ENCODE data around the gene SAMM50. TPM values are rescaled to one million over a fixed set of nuclear protein-coding genes. Genes with fewer than 3 reads are reported as not detected.

SAMM50 gene
- total RNA-seq, 1 donor from 2014 or later = 57.6 TPM

- no peak for DNase-seq (ENCODE audit: low read depth)
These were observed 21.9 kb downstream of the SAMM50 start for GRCh38 chr22:43976861-43977795.

DNA sequence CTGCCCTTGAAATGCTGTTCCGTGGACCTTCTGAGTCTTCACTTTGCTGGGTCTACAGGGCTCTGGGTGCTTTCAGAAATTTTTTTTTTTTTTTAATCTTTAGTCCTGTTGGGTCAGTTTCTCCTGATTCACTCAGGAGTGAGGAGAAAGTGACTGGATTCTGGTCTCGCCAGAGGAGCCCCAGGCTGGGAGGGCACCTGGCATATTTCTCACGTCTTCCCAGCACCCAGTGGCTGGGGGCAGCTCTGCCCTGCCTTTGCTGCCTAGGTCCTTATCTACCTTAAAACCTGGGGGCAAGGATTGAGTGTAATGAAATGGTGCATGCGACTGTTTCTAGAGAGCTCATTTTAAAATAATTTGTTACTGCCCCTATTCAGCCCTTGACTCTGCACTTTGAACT is 23.3 kb downstream of the SAMM50 start:
- DNase-seq (ENCODE audit: low read depth) = no peak

- no peak for DNase-seq (ENCODE audit: low read depth)
These were observed 25.3 kb downstream of the SAMM50 start for GRCh38 chr22:43980579-43980978.

GRCh38 chr22:43980996-43981395 is 25.8 kb downstream of the SAMM50 start:
- DNase-seq (ENCODE audit: low read depth) = no peak

- DNase-seq (ENCODE audit: low read depth) = no peak
These were observed 28.6 kb downstream of the SAMM50 start for GRCh38 chr22:43983808-43984207.

DNA sequence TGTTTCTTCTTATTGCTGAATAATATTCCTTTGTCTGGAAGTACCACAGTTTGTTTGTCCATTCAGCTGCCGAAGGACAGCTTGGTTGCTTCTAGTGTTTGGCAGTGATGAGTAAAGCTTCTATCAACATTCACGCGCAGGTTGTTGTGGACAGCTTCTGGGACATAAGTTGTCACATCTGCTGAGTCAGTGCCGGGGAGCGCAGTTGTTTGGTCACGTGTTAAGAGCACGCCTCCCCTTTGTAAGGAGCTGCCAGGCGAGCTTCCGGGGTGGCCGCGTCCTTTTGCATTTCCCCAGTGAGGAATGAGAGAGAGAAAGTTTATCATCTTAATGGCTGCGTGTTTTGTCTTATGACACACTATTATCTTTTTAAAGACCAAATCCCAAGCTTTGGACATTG is 30.3 kb downstream of the SAMM50 start:
- no peak for DNase-seq (ENCODE audit: low read depth)

GRCh38 chr22:43988116-43988820 is 33.0 kb downstream of the SAMM50 start:
- DNase-seq (ENCODE audit: low read depth) = no peak

GRCh38 chr22:43988960-43989359 is 33.7 kb downstream of the SAMM50 start:
- no peak for DNase-seq (ENCODE audit: low read depth)

DNA sequence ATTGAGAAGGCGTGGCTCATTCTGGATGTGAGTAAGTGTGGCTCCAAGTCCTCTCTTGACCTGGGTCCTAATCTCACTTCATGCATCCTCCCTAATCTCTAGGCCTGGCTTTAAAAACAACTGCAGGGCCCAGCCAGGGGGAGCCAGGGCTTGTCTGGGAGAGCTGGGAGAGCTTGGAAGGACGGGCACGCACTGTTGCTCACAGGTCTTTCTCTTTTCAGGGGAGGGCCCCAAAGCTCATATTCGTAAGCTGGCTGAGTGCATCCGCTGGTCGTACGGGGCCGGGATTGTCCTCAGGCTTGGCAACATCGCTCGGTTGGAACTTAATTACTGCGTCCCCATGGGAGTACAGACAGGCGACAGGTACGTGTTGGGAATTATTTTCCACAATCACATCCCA is 34.8 kb downstream of the SAMM50 start:
- no peak for DNase-seq (ENCODE audit: low read depth)

- no peak for DNase-seq (ENCODE audit: low read depth)
These were observed 36.2 kb downstream of the SAMM50 start for GRCh38 chr22:43991316-43992020.

DNA sequence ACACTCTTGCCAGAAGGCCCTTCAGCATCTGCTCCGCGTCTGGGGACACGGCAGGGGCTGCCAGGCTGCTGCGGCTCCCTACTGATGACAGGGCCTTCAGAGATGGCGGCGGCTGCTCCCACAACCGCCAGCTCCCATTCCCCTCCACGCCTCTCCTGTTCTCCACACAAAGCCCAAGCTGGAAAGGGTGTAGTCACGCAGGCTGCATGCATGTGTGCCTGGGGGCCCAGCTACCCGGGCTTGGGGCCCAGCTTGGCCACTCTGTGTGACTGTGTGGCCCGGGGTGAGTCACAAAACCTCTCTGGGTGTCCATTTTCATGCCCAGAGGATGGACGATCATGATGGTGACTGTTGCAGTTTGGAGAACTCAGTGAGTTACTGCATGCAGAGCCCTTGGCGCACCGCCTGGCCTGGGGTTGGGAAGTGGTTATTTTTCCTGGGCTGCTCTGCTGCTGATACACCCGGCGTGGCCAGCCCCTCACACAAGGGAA is 37.1 kb downstream of the SAMM50 start:
- DNase-seq (ENCODE audit: low read depth) = no peak

DNA sequence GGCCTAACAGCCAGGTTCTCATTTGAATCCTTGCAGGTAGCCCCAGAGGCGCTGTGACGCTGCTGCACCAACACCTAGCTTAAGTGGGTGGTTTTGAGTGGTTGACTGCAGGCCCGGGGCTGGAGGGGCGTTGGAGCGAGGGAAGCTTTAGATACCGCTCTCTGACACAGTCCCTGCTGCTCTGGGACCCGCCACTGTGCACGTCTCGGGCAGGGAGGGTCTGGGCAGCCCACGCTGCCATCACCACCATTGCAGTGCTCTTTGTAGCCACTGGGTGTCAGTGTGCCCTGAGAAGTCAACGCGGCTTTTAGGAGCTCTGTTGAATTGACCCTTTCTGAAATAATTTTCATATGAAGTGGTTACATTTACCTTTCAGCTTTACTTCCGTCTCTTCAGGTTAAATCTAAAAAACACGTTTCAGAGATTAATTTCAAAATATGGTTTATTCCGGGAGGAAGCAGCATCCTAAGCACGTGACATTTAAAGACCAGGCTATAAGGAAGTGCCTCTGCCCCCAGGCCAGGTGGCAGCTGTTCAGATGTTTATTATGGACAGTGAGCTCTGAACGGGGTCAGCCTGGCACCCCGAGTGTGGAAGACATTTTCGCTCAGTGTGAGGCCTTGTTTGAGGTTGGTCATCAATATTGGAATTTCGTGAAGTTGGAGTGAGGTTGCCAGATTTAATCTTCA is 38.0 kb downstream of the SAMM50 start:
- peak; percentile 28 for DNase-seq (ENCODE audit: low read depth)

DNA sequence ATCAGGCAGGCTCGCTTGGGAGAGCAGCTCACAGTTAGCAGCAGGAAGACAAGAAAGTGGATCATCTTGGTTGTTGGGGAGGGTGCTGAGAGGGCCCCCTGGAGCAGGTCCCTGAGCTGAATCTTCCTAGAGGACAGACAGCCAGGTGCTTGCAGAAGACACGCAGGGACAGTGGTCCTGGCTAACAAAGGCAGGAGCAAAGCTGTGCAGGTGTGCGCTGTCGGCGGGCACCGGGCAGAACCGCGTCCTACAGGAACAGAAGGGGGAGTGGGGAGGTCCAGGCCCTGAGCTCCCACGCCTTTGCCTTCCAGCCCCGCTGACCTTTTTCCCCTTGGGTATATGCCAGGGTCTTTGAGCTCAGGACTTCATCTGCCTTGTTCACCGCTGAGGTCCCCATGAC is 38.8 kb downstream of the SAMM50 start:
- DNase-seq (ENCODE audit: low read depth) = no peak

DNA sequence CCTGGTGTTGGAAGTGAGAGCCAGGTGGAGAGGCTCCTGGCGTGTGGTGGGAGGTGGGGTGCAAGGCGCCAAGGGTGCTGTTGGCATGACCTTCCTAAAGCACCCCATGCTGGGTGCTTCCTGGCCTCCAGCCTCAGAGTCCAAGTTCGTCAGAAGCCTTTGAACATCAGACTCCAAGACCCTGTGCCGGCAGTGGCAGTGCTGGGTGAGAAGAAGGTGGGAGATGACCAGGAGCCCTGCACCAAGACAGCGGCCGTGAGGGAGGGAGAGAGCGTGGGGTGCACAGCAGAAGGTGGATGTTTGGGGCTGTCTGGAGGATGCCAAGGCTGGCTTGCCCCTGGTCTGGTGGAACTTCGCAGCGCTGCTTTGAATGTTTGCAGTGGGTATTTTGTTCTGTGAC is 39.2 kb downstream of the SAMM50 start:
- DNase-seq (ENCODE audit: low read depth) = no peak

- DNase-seq (ENCODE audit: low read depth) = no peak
These were observed 39.9 kb downstream of the SAMM50 start for GRCh38 chr22:43995057-43995685.

DNA sequence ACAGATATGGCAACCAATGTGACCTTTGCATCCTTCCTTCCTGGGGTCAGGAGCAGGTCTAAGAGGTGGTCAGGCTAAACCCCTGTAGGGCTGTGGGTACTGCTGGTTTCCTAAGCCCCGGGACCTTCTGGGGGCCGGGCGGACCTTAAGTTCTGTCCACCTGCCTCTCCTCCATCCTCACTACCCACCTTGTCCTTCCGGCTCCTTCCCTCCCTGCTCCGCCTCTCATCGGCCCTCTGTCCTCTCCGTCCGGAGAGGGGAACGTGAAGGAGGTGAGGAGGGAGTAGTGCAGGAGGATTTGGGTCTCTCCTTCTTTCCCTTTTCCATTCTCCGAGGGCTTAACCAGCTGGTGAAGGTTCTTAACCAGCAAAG is 40.5 kb downstream of the SAMM50 start:
- DNase-seq (ENCODE audit: low read depth) = no peak

- DNase-seq (ENCODE audit: low read depth) = peak; percentile 5
These were observed 41.1 kb downstream of the SAMM50 start for GRCh38 chr22:43996170-43996980.

DNA sequence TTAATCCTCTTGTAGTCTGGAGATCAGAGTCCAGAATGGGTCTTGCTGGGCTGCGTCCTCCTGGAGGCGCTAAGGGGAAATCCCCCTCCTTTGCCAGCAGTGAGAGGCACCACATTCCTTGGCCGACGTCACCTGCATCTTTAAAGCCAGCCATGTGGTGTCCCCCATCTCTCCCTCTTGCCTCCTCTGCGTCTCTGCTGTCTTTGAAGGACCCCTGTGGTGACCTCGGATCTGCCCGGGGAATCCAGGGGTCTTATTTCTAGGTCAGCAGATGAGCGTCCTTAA is 41.7 kb downstream of the SAMM50 start:
- no peak for DNase-seq (ENCODE audit: low read depth)

DNA sequence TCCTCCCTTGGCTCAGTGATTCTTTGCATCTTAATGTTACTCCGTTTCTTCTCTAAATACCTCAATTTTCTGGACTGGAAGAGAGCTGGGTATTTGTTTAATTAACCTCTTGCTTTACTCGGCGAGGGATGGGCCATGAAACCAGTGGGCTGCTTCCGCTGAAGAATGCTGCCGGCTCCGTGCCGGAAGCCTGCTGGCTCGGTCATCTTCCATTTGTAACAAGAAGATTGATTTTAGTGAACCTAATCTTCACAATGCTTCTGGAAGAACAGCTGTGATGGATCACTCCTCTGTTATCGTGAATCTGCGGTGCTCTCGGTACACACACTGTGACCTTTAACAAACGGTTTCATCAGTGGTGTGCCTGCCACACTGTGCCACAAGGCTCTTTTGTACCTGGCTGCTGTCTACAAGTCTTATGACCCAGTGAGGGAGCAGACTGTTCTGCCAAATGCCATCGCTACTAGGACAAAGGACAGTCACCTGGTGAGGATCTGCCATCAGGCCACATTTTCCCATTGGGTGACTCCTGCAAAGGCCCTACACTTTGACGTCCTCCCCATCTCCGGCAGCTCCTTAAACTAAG is 43.5 kb downstream of the SAMM50 start:
- DNase-seq (ENCODE audit: low read depth) = no peak

GRCh38 chr22:43999378-43999777 is 44.1 kb downstream of the SAMM50 start:
- DNase-seq (ENCODE audit: low read depth) = no peak
